NCI-H748 treated with DMSO at 0.1 percent for 48 hours (cell line): ENCODE data around the gene SEC22A.
A peak's percentile ranks its signal among the peaks of the same experiment; 100 is the strongest.

ENCODE experiments used
- DNase-seq: peaks from one replicate; lab custom pipeline; 2025; lab: John Stamatoyannopoulos, UW

The SEC22A gene

GRCh38 chr3:123305192-123305591, 103.4 kb downstream of the SEC22A start:
- no peak for DNase-seq

- DNase-seq = no peak
Measured at GRCh38 chr3:123307064-123307463, 105.3 kb downstream of the SEC22A start.

- no peak for DNase-seq
Measured at GRCh38 chr3:123310186-123310585, 108.4 kb downstream of the SEC22A start.

- no peak for DNase-seq
Measured at GRCh38 chr3:123310741-123311140, 109.0 kb downstream of the SEC22A start.

GRCh38 chr3:123311201-123311600, 109.5 kb downstream of the SEC22A start:
- DNase-seq = no peak

- no peak for DNase-seq
Measured at GRCh38 chr3:123312331-123313265, 110.9 kb downstream of the SEC22A start.

- DNase-seq = no peak
Measured at GRCh38 chr3:123313889-123314288, 112.1 kb downstream of the SEC22A start.

- peak; percentile 30 for DNase-seq
Measured at GRCh38 chr3:123314359-123315270, 112.9 kb downstream of the SEC22A start.

- DNase-seq = no peak
Measured at GRCh38 chr3:123315271-123315595, 113.5 kb downstream of the SEC22A start.

- no peak for DNase-seq
Measured at GRCh38 chr3:123317716-123318115, 116.0 kb downstream of the SEC22A start.

- DNase-seq = no peak
Measured at GRCh38 chr3:123318374-123318773, 116.6 kb downstream of the SEC22A start.

- no peak for DNase-seq
Measured at GRCh38 chr3:123319760-123320159, 118.0 kb downstream of the SEC22A start.

- no peak for DNase-seq
Measured at GRCh38 chr3:123320221-123320620, 118.5 kb downstream of the SEC22A start.

- no peak for DNase-seq
Measured at GRCh38 chr3:123321806-123322205, 120.1 kb downstream of the SEC22A start.

- DNase-seq = no peak
Measured at GRCh38 chr3:123322866-123323265, 121.1 kb downstream of the SEC22A start.
